Stimulated activated CD4-positive, alpha-beta T cell treated with anti-CD3 and anti-CD28 coated beads, Interleukin-15, amount 100 ng/mL, for 1 hour (primary cell): ENCODE measurements around the gene DEGS2.

Experiments
- DNase-seq, 2 donors: peaks; one replicate each; pipeline ENCODE4 v3.0.0-alpha.2; 2020; ENCODE audit warnings: low read depth in 1 of 2, low spot score in 1 of 2

DEGS2 gene

GRCh38 chr14:100132903-100133510, 26.4 kb downstream of the DEGS2 start:
- no peak for DNase-seq

GRCh38 chr14:100132161-100132902, 27.1 kb downstream of the DEGS2 start:
- no peak for DNase-seq

- DNase-seq = no peak
Measured at GRCh38 chr14:100131181-100131580, 28.3 kb downstream of the DEGS2 start.

GRCh38 chr14:100130521-100130920, 28.9 kb downstream of the DEGS2 start:
- no peak for DNase-seq

- no peak for DNase-seq
Measured at GRCh38 chr14:100129161-100129589, 30.3 kb downstream of the DEGS2 start.

- no peak for DNase-seq
Measured at GRCh38 chr14:100128688-100129087, 30.8 kb downstream of the DEGS2 start.

GRCh38 chr14:100127853-100128455, 31.5 kb downstream of the DEGS2 start:
- DNase-seq = no peak

GRCh38 chr14:100126401-100126800, 33.0 kb downstream of the DEGS2 start:
- no peak for DNase-seq

GRCh38 chr14:100124551-100125088, 34.8 kb downstream of the DEGS2 start:
- no peak for DNase-seq

- no peak for DNase-seq
Measured at GRCh38 chr14:100123618-100124017, 35.8 kb downstream of the DEGS2 start.

- no peak for DNase-seq
Measured at GRCh38 chr14:100122481-100123223, 36.8 kb downstream of the DEGS2 start.

- DNase-seq = no peak
Measured at GRCh38 chr14:100121643-100122480, 37.6 kb downstream of the DEGS2 start.

GRCh38 chr14:100120522-100121269, 38.7 kb downstream of the DEGS2 start:
- no peak for DNase-seq

- DNase-seq = no peak
Measured at GRCh38 chr14:100119251-100119650, 40.2 kb downstream of the DEGS2 start.

GRCh38 chr14:100118396-100119011, 40.9 kb downstream of the DEGS2 start:
- no peak for DNase-seq

- DNase-seq = no peak
Measured at GRCh38 chr14:100117633-100118395, 41.6 kb downstream of the DEGS2 start.

GRCh38 chr14:100117026-100117425, 42.4 kb downstream of the DEGS2 start:
- DNase-seq = no peak

GRCh38 chr14:100116134-100116533, 43.3 kb downstream of the DEGS2 start:
- DNase-seq = no peak

- DNase-seq = no peak
Measured at GRCh38 chr14:100115726-100116125, 43.7 kb downstream of the DEGS2 start.
